Embryonic facial prominence (tissue), 1 donor: Measurements from ENCODE around the gene ADAP2.
"Not testable (repeated sequence)": the region's sequence is repeated elsewhere in the genome, so short reads cannot be mapped to it uniquely, and the experiment has no call there.

Experiments used
- DNase-seq: peaks from one replicate; pipeline ENCODE4 v3.0.0-alpha.2; 2016; ENCODE audit errors: extremely low spot score

The ADAP2 gene

GRCh38 chr17:30930495-30930894 is 8.8 kb downstream of the ADAP2 start:
- no peak for DNase-seq

DNA sequence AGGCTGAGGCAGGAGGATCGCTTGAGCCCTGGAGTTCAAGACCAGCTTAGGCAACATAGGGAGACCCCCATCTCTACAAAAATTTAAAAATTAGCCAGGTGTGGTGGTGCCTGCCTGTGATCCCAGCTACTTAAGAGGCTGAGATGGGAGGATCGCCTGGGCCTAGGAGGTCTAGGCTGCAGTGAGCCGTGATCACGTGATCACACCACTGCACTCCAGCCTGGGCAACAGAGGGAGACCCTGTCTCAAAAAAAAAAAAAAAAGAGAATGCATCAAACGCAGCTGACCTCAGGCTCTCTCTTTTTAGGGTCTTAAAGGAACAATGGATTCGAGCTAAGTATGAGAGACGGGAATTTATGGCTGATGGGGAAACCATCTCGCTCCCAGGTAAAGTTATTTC is 9.8 kb downstream of the ADAP2 start:
- not testable (repeated sequence) for DNase-seq

- no peak for DNase-seq
These were observed 12.2 kb downstream of the ADAP2 start for GRCh38 chr17:30933966-30934365.

GRCh38 chr17:30939051-30939689 is 17.4 kb downstream of the ADAP2 start:
- no peak for DNase-seq

GRCh38 chr17:30942308-30943079 is 20.7 kb downstream of the ADAP2 start:
- DNase-seq = no peak

- no peak for DNase-seq
These were observed 26.1 kb downstream of the ADAP2 start for GRCh38 chr17:30947796-30948195.

GRCh38 chr17:30950189-30950588 is 28.4 kb downstream of the ADAP2 start:
- DNase-seq = no peak

DNA sequence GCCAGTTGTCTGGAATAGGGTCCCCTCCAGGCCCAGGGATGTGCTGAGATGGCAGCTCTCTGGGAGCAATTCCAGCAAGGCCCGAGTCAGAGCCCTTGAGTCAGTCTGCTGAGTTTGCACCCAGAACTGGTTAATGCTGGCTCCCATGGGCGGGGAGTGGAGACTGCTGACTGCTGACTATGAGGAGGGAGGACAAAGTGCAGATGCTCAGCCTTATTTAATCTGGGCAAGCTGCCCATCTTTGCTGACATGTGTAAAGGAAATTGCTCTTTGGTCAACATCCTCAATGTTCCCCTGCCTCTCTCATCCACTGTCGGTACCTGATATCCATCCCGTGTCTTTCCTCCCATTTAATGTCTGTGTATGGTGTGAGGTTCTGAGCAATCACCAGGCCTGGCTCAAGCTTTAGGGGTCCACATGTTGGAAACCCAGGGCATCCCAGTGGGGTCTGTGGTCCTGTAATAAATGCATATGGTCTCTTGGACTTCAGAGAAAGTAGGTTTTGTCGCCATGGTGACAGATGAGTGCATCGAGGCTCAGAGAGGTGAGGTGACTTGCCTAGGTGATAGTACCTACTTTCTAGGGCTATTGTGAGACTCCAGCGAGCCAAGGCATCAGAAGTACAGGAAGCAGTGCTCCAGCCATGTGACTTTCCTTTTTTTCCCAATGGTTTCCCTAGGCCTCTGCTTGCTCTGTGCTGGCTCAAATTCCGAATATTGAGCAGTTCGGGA is 29.1 kb downstream of the ADAP2 start:
- DNase-seq = no peak

GRCh38 chr17:30952638-30953393 is 31.1 kb downstream of the ADAP2 start:
- no peak for DNase-seq

DNA sequence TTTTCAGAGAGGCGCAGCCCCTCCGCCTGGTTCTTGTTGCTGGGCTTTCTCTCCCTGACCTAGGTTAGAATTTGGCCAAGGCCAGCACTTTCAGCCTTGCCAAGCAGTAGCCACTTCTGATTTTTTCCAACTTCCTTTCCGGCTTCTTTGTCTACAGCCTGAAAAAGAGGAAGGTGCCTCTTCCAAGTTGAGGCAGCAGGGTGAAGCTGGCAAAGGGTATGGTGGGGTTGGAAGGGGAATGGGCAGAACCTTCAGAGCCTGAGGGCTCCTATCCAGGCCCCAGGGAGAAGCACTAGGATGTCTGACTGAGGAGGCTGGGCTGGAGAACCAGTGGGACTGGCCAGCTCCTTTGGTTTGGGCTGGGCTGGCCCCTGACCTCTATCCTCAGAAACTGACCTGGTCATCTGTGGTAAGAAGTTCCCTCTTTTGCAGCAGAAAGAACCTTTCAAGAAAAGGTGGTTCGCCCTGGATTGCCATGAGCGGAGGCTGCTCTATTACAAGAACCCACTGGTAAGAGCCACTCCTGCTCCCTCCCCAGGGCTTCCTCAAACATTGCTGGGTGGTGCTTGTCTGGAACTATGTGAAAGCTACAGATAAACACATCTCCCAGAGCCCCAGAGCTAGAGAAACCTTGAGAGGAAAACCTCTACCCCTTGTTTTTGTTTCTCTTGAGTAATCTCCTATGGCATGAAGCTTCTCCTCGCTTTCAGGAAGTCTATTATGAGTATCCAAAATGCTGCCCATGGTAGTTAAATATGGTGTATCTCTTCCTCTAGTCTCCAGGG is 32.5 kb downstream of the ADAP2 start:
- DNase-seq = no peak

DNA sequence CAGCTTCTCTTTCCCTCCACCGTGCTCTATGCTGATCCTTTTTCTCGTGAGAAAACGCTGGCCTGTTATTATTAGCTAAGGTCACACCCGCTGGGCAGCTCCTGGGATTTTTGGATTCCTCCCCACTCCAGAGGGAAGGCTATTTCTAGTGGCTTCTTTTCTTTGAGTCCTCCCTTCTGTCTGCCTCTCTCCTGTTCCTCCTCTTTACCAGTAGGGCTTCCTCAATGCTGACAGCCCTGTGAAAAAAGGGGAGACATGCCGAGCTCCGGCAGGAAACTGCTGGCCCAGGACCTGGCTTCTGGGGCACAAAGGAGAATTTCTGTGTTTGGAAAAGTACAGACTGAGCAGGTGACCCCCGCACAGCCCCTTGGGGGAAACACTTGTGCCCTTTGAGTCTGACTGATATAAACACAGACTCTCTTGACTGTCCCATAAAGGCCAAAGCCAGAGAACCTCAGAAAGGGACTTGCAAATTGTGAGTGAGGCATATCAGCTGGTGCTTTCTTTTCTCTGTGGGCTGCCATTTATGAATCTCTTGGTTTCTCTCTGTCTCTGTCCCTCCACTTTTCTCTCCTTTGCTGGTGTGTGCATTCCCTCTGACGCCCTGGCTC is 35.1 kb downstream of the ADAP2 start:
- DNase-seq = no peak

DNA sequence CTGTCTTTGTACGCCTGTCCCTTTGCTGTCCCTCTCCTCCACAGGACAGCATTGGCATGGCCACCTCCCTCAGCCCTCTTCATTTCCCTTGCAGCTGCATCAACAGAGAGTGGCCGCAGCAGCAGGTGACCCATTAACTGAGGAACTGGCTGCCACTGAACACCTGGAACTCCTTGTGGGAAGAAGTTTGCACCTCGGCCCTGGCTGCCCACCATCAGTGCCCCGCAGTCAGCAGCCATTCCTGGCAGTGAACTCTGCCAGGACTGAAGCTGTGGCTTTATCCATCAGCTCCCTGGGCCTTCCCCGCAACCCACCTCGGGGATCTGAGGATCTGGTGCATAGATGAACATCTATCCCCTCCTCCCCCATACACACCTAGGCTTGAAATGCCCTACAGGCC is 36.0 kb downstream of the ADAP2 start:
- no peak for DNase-seq

DNA sequence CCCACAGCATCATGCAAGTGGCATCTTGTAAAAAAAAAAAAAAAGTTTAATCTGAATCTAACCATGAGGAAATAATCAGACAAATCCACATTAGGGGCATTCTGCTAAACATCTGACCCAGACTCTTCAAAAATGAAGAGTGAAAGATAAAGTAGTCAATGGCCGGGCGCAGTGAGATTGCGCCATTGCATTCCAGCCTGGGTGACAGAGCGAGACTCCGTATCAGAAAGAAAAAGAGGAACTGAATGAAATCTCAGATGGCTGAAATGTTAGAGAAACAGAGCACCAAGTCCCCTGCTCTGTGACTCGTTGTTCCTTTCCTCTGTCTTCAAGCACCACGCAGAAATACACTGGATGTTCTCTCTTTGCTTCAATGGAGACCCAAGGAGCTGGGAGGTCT is 36.4 kb downstream of the ADAP2 start:
- DNase-seq = no peak

GRCh38 chr17:30961209-30962188 is 39.8 kb downstream of the ADAP2 start:
- no peak for DNase-seq

GRCh38 chr17:30964312-30964711 is 42.6 kb downstream of the ADAP2 start:
- DNase-seq = not testable (repeated sequence)

DNA sequence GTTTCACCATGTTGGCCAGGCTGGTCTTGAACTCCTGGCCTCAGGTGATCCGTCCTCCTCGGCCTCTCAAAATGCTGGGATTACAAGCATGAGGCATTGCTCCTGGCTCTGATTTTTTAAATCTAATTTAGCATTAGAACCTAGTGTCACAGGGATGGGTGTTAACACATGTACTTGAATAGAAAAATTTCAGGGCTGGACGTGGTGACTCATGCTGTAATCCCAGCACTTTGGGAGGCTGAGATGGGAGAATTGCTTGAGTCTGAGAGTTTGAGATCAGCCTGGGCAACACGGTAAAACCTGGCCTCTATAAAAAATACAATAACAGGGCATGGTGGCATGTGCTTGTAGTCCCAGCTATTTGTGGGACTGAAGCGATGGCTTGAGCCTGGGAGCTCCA is 43.1 kb downstream of the ADAP2 start:
- no peak for DNase-seq

DNA sequence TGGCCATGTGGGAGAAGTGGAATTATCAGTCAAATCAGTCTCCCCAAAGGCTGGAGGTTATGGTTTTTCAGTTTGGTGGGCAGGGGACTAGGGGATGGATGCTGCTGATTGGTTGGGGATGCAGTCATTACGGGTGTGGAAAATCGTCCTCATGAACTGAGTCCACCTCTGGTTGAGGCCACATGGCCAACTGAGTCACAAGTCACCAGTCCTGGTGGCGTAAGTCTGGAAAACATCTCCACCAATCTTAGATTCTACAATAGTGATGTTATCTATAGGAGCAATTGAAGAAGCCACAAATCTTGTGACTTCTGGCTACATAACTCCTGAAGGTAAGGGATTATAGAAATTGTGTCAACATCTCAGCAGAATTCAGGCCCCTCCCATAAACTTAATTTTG is 43.9 kb downstream of the ADAP2 start:
- no peak for DNase-seq

- DNase-seq = not testable (repeated sequence)
These were observed 46.2 kb downstream of the ADAP2 start for GRCh38 chr17:30967911-30968310.

DNA sequence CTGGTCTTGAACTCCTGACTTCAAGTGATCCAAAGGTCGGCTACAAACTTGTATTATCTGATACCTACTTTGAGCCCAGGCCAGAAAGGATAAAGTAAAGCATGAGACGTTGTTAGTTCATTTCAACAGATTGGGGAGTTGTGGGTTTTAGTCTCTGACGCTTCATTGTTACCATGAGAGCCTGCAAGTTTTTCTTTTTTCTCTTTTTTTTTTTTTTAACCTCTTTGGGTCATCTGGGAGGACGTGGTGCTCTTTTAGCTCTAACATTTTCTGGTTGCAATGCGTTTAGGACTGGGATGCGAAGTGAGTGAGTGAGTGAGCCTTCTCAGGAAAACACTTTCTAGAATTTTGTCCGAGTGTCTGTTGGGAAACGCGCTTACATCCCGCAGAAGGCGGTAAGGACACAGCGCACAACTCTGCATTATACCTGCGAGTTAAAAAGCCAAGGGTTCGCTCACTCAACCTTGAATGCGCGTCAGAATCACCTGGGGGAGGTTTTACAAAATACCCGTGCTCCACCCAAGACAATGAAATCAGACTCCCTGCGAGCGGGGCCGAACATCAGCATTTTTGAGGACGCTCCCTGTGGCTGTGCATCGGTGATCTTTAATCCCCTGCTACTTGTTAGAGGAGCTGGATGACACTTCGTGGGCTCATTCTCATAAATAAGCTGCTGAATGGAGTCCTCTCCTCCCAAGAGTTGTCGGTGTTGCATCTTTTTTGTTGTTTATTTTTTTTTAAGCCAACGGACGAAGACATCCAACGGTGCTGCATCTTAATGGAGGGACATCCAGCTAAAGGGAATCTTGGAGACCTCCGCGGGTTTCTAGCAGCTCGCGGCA is 48.5 kb downstream of the ADAP2 start:
- DNase-seq = no peak
